Nephron progenitor cell (in vitro differentiated cells): ENCODE results near the gene EBF4.
A peak's percentile ranks its signal among the peaks of the same experiment; 100 is the strongest.

Source experiments
- DNase-seq: peaks from one replicate; pipeline ENCODE4 v3.0.0; 2021
- H3K27ac Mint-ChIP-seq: 2 replicates; pipeline ENCODE4 v1.8.0; 2021; ENCODE audit warnings: mild to moderate bottlenecking, moderate library complexity, mixed read lengths
- H3K27me3 Mint-ChIP-seq: 2 replicates; pipeline ENCODE4 v1.8.0; 2021; ENCODE audit warnings: mild to moderate bottlenecking, low read depth, mixed read lengths; ENCODE audit not compliant: poor library complexity
- H3K36me3 Mint-ChIP-seq: 2 replicates; pipeline ENCODE4 v1.8.0; 2021; ENCODE audit warnings: low read depth, mixed read lengths
- H3K4me1 Mint-ChIP-seq: 2 replicates; pipeline ENCODE4 v1.8.0; 2021; ENCODE audit warnings: mixed read lengths
- H3K4me3 Mint-ChIP-seq: 2 replicates; pipeline ENCODE4 v1.8.0; 2021; ENCODE audit warnings: mild to moderate bottlenecking, moderate library complexity, mixed read lengths
- H3K9me3 Mint-ChIP-seq: 2 replicates; pipeline ENCODE4 v1.8.0; 2021; ENCODE audit warnings: mild to moderate bottlenecking, moderate library complexity, mixed read lengths
- CTCF ChIP-seq: fragments of 200-600 bp; sonication (generic); IDR thresholded peaks from 2 replicates; pipeline ENCODE4 v1.5.0; 2021; ENCODE audit warnings: antibody characterized with exemption

EBF4 gene

GRCh38 chr20:2707353-2708072 is 14.9 kb downstream of the EBF4 start:
- DNase-seq, result no peak
- H3K27me3 Mint-ChIP-seq, result peaks cover 48% of the 10 kb centered on the region
- no peaks in the 10 kb centered on the region for H3K9me3 Mint-ChIP-seq
- no peak overlapping the region for H3K4me3 Mint-ChIP-seq
- no peak for TF ChIP-seq CTCF
- no peak overlapping the region for H3K27ac Mint-ChIP-seq
- no peaks in the 10 kb centered on the region for H3K36me3 Mint-ChIP-seq
- peaks cover 30% of the 10 kb centered on the region for H3K4me1 Mint-ChIP-seq

- Mint-ChIP-seq H3K4me1 (peaks cover 30% of the 10 kb centered on the region), H3K4me3 (no peak overlapping the region), H3K9me3 (no peaks in the 10 kb centered on the region), H3K36me3 (no peaks in the 10 kb centered on the region), H3K27ac (no peak overlapping the region), H3K27me3 (peaks cover 44% of the 10 kb centered on the region)
- TF ChIP-seq CTCF, result no peak
- DNase-seq, result no peak
These were observed 15.5 kb downstream of the EBF4 start for GRCh38 chr20:2708073-2708415.

- no peaks in the 10 kb centered on the region for H3K36me3 Mint-ChIP-seq
- no peak for DNase-seq
- H3K27me3 Mint-ChIP-seq, result peaks cover 38% of the 10 kb centered on the region
- no peak overlapping the region for H3K4me3 Mint-ChIP-seq
- peaks cover 30% of the 10 kb centered on the region for H3K4me1 Mint-ChIP-seq
- no peak for TF ChIP-seq CTCF
- H3K9me3 Mint-ChIP-seq, result no peaks in the 10 kb centered on the region
- no peak overlapping the region for H3K27ac Mint-ChIP-seq
These were observed 16.1 kb downstream of the EBF4 start for GRCh38 chr20:2708665-2709064.

GRCh38 chr20:2709205-2709981 is 16.8 kb downstream of the EBF4 start:
- Mint-ChIP-seq H3K9me3 (no peaks in the 10 kb centered on the region), H3K4me1 (peaks cover 30% of the 10 kb centered on the region), H3K4me3 (peak overlapping the region; percentile 11), H3K27ac (no peak overlapping the region), H3K36me3 (no peaks in the 10 kb centered on the region), H3K27me3 (peaks cover 36% of the 10 kb centered on the region)
- no peak for DNase-seq
- TF ChIP-seq CTCF, result no peak

GRCh38 chr20:2713285-2713684 is 20.7 kb downstream of the EBF4 start:
- no peak for TF ChIP-seq CTCF
- peaks cover 10% of the 10 kb centered on the region for H3K9me3 Mint-ChIP-seq
- no peaks in the 10 kb centered on the region for H3K36me3 Mint-ChIP-seq
- peaks cover 38% of the 10 kb centered on the region for H3K27me3 Mint-ChIP-seq
- peaks cover 7% of the 10 kb centered on the region for H3K4me1 Mint-ChIP-seq
- no peak for DNase-seq
- H3K4me3 Mint-ChIP-seq, result no peak overlapping the region
- no peak overlapping the region for H3K27ac Mint-ChIP-seq
